D721Med (cell line): Measurements from ENCODE around the gene FLRT2.

Experiments used
- DNase-seq: peaks from one replicate; pipeline ENCODE4 v3.0.0; 2011; ENCODE audit warnings: low spot score; ENCODE audit not compliant: insufficient read length
- FAIRE-seq: peaks from 2 replicates; lab custom pipeline; 2011; peaks lifted over from hg19 to GRCh38; lab: Jason Lieb, UNC
- TF ChIP-seq, protein P1 (sequence below): IDR thresholded peaks from 2 replicates; pipeline ENCODE4 v1.5.1; 2012; ENCODE audit warnings: mild to moderate bottlenecking, control low read depth; ENCODE audit not compliant: insufficient read depth; ENCODE audit errors: missing control alignments

Gene FLRT2

DNA sequence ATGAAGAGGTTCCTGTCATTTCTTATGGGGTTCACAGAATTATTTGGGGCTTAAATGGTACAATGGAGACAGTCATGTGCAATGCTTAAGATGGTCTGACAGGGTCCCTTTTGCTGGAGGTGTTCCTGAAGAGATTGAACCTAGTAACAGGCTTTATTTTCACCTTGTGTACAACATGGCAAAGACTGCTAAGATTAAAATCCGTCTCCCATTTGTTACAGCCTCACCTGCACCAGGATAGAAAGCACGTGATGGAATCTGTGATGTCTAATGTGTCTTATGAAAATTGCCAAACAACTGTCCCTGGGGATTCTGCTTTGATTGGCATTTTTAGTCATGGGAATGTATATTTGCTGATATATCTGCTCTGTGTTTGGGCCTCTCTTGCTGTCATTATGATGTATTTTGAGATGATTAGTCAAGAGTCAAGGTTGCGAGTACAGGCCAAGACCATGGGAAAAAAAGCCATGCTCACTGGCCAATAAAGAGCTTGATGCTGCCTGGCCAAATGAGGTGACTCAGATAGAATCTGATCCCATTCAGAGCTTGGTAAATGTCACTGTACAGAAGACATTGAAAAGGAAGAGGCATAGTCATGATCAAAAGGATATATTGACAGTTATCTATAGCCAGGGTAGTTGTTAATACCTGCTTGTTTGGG is 96.1 kb downstream of the FLRT2 start:
- TF ChIP-seq, protein P1, sequence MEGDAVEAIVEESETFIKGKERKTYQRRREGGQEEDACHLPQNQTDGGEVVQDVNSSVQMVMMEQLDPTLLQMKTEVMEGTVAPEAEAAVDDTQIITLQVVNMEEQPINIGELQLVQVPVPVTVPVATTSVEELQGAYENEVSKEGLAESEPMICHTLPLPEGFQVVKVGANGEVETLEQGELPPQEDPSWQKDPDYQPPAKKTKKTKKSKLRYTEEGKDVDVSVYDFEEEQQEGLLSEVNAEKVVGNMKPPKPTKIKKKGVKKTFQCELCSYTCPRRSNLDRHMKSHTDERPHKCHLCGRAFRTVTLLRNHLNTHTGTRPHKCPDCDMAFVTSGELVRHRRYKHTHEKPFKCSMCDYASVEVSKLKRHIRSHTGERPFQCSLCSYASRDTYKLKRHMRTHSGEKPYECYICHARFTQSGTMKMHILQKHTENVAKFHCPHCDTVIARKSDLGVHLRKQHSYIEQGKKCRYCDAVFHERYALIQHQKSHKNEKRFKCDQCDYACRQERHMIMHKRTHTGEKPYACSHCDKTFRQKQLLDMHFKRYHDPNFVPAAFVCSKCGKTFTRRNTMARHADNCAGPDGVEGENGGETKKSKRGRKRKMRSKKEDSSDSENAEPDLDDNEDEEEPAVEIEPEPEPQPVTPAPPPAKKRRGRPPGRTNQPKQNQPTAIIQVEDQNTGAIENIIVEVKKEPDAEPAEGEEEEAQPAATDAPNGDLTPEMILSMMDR = no peak
- DNase-seq (no peak), FAIRE-seq (no peak)

DNA sequence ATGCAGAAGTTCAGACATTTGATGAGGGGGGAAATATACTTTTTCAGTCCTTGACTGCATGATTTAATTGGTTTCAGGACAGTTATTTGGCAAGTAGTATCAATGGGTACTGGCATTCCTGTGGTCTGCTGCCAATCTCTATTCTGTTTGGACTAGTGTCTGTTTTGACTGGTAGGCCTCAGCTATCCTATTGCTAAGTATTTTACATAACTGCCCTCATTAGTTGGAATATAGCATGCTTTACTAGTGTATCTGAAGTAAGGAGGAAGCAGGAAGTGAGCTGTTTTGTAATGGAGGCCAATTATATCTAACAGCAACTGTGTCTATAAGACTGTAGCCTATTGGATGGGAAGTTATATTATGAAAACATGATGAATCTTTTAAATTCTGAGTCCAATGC is 104.3 kb downstream of the FLRT2 start:
- no peak for FAIRE-seq
- DNase-seq = no peak
- TF ChIP-seq, protein P1 = no peak

DNA sequence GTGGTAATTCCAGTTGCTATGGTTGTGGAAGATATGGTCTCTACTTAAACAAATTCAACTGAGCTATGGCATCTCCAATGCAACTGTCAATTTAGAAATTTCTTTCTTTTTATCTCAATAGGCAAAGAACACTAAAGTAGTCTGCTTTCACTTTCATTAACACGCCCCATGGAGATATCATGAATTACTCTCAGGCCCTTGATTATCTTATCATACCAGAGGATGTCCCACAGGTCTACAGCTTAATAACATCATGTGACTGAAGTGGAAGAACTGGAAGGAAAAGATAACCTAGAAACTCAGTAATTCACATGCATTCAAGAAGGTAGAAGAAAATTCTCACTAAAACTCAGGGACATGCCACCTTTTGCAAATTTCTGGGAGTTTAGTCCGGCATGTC is 114.3 kb downstream of the FLRT2 start:
- FAIRE-seq = no peak
- DNase-seq = no peak
- TF ChIP-seq, protein P1 = no peak

DNA sequence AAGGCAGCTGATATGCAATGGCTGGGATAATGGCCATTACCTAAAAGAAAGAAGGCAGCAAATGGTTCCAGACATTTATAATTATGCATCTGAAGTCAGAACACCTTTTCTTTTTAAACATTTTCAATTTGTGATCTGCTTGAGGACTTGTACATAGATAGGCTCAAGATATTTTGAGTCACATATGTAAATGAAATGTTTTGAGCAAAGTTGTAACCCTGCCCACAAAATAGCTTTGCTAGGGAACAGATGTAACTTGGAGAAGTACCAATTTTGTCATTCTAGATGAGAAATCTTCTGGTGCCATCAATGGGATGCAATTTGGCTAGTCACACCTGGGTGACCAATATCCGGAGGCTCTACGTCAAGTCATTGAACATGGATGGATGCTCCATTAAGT is 123.1 kb downstream of the FLRT2 start:
- FAIRE-seq = no peak
- TF ChIP-seq, protein P1 = no peak
- no peak for DNase-seq

DNA sequence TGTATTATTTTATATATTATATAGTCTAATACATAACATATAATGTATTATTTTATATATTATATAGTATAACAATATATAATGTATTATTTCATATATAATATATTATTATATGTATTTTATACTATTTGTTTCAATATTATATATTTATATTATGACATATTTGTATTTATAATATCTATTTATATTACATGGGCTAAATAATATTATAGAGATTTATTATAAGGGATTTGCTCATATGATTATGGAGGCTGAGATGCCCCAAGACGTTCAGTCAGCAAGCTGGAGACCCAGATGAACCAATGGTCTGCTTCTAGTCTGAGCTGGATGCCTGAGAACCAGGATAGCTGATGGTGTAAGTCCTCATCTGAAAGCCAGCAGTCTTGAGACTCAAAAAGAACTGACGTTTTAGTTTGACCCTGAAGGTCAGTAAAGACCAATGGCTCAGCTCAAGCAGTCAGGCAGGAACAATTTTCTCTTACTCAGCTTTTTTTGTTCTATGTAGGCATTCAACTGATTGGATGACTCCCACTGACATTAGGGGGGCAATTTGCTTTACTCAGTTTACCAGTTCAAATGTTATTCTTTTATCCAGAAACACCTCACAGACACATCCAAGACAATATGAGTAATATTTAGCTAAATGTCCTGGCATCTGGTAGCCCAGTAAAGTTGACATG is 130.4 kb downstream of the FLRT2 start:
- FAIRE-seq = no peak
- DNase-seq = no peak
- TF ChIP-seq, protein P1 = no peak

DNA sequence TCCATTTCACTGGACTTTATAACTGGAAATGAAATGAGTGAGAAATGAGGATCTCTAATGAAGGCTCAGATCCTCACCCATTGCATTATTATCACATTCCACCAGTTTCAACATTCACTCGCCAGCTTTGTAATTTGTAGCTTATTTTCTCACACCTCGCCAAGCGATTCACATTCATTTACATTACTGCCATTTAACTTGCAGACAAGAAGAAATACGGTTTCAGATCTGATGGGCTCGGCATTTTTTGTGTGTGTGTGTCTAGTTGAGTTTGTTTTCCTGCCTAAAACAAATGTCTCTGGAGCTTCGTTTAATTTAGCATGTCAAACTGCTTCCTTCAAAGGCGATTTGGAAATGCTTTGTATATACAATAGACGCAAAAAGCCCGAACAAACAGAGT is 132.2 kb downstream of the FLRT2 start:
- no peak for DNase-seq
- no peak for FAIRE-seq
- TF ChIP-seq, protein P1 = no peak

DNA sequence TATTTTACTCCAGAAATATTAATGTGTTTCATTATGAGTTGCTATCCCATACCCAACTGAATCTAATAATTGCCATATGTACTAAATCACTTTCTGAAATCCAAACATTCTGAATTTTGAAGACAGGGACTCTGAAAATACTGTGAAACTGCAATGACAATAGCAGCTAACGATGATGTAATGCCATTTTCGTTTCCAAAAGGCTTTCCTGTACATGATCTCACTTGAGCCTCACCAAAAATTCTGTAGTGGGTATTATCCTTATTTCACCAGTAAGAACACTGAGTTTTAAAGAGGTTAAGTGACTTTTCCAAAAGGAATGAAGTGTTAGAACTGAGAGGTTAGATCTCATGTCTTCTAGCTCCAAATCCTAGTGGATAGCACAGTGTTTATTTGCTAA is 133.3 kb downstream of the FLRT2 start:
- DNase-seq (no peak), FAIRE-seq (no peak)
- TF ChIP-seq, protein P1 = no peak
